AG09319 (cell line): Measurements from ENCODE around the gene HPGD.

Experiments used
- DNase-seq: peaks from one replicate; pipeline ENCODE4 v3.0.0-alpha.2; 2010; ENCODE audit warnings: low read depth; ENCODE audit errors: extremely low read depth
- TF ChIP-seq, protein P1 (sequence below): IDR thresholded peaks from 2 replicates; pipeline ENCODE4 v1.5.1; 2011; ENCODE audit warnings: low read depth, mild to moderate bottlenecking, inconsistent platforms, low read length, moderate library complexity

Gene HPGD

DNA sequence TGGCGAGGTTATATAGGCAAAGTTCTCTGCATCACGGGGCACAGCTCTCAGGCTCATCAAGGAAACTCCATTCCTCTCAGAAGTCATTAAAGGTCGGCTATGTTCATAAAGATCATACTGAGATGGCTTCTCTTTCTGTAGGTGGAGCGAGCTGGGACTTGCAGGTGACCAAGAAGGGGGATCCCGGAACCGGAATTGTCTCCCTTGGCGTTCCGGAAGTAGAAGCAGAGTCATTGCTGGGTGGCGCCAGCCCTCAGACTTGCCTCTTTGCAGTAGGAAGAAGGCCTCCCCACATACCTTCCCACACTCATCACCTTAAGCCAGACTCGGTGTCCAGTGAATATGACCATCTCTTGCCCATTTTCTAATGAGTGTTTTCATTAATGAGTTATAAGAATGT is 17.9 kb upstream of the HPGD start:
- TF ChIP-seq, protein P1, sequence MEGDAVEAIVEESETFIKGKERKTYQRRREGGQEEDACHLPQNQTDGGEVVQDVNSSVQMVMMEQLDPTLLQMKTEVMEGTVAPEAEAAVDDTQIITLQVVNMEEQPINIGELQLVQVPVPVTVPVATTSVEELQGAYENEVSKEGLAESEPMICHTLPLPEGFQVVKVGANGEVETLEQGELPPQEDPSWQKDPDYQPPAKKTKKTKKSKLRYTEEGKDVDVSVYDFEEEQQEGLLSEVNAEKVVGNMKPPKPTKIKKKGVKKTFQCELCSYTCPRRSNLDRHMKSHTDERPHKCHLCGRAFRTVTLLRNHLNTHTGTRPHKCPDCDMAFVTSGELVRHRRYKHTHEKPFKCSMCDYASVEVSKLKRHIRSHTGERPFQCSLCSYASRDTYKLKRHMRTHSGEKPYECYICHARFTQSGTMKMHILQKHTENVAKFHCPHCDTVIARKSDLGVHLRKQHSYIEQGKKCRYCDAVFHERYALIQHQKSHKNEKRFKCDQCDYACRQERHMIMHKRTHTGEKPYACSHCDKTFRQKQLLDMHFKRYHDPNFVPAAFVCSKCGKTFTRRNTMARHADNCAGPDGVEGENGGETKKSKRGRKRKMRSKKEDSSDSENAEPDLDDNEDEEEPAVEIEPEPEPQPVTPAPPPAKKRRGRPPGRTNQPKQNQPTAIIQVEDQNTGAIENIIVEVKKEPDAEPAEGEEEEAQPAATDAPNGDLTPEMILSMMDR = no peak
- no peak for DNase-seq

DNA sequence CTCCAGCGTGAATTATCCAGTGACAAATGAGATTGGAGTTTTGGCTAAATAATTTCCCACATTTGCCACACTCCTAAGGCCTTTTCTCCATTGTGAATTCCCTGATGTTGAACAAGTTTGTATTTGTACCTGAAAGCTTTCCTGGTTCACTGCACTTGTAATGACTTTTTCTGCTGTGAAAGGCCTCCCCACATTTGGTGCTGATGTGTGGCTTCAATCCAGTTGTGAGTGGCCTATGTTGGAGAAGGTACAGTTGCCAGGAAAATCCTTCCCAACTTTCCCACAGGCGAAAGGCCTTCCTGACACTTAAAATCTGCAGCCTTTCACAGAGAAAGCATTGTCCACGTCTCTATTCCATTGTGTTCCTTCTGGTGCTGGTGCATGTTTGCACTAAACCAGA is 17.3 kb upstream of the HPGD start:
- no peak for DNase-seq
- TF ChIP-seq, protein P1 = no peak

DNA sequence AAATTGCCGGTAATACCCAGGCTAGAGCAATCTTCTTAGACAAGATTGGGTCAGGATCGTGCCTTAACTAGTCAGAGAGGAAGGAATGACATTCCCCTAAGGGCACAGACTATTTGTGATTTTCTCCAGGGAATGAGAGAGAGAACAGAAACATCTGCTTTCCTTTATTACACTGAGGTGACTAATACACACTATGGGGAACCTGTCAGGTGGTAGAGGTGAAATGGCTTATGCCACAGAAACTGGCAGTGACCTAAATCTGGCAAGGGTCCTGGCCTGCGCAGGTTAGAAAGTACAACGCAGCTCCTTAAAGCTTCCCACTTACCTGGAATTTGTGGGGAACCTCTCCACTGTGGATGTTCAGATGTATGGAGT is 16.6 kb upstream of the HPGD start:
- TF ChIP-seq, protein P1 = no peak
- DNase-seq = no peak

DNA sequence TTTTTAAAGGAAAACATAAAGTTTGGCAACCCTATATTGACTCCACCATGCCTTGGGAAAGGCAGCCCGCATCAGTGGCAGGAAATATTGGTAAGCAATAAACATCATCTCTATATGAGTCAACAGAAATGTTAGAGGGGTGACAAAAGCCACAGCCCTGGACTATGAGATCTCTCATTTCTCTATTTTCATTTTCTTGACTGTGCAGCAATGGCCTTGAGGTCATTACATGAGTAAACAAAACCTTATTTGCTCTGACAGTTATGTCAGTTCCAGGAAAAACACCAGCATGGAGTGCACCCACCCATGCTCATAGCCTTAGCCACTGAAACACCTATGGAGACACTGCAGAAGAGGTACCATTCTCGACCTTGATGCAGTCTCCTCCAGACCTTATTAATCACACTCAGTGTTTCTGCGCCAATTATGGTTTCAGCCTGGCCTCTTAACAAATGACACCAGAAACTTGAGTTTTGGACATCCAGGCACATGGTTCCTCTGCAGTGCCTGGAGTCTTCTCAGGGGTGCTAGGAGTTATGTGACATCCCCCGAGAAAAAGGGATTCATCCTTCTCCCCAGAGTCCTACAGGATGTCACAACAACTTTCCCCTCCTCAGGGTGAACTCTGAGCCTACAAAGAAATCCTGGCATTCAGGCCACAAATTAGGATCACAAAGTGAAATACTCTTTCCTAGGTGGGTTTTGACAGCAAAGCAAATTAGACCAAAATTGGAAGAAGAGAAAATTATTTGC is 16.0 kb upstream of the HPGD start:
- no peak for DNase-seq
- TF ChIP-seq, protein P1 = no peak

DNA sequence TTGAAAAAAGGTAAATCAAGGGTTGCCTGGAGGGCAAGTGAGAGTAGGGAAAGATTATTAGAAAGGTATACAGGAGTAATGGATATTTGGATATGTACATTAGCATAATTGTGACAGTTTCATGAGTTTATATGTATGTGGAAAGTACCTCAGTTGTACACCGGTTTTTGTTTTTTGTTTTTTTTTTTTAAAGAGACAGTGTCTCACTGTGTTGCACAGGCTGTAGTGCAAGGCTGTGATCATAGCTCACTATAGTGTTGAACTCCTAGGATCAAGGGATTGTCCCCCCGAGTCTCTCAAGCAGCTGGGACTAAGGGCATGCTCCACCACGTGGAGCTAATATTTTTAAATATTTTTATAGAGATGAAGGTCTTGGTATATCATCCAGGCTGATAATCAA is 15.3 kb upstream of the HPGD start:
- DNase-seq = no peak
- TF ChIP-seq, protein P1 = no peak

DNA sequence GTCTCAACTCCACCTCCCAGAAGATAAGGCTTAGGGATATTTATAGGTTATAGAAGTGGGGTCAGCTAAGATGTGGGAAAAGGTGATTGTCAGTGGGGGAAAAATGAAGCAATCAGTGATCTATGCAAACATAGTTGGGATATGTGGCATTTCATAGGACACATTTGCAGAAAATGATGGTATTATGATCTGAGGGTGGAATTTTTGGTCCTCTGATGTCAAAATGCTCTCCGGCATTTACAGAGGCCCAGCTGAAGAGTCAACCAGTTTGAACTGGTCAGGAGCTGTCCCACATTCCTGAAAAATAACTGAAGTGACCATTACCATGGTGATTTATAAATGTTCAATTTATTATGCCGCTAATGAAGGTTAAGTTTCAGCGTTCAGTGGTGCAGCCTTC is 12.2 kb upstream of the HPGD start:
- no peak for DNase-seq
- TF ChIP-seq, protein P1 = no peak

DNA sequence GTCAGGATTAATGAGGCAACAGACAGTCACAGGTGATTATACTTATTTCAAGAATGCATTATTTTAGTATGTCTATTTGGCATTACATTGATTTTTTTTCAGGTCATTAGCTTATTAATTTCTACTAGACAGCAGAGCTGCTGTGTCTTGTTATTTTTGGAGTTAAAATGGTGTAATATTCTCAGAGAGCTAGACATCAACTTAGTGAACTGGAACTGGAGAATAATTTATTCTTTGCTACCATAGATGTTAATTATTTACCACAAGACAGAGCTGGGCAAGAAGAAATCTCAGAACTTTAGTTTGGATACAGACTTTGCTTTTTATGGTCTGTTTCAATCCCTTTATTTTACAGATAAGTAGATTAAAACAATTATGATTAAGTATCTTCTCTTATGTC is 10.2 kb upstream of the HPGD start:
- TF ChIP-seq, protein P1 = no peak
- no peak for DNase-seq
